H1 (cell line): Measurements from ENCODE around the gene PDE6B. TPM values are rescaled to one million over a fixed set of nuclear protein-coding genes. Genes with fewer than 3 reads are reported as not detected.

ENCODE experiments used
- CTCF ChIA-PET: fragments of 300-600 bp; sonication (Branson Sonifier 250); formaldehyde crosslinking; loops from one replicate; lab custom pipeline; 2021; ENCODE audit not compliant: partially characterized antibody; lab: Charles Lee
- POLR2A ChIA-PET: fragments of 300-600 bp; sonication (Branson Sonifier 250); formaldehyde crosslinking; loops from one replicate; lab custom pipeline; 2021; ENCODE audit warnings: inconsistent platforms; ENCODE audit not compliant: partially characterized antibody; lab: Charles Lee
- DNase-seq, 2 experiments: peaks; one replicate each; pipeline versions ENCODE4 v3.0.0 to v3.0.0-alpha.2; 2010 to 2022; ENCODE audit warnings: low spot score in 2 of 2, low read depth in 1 of 2, mixed read lengths in 1 of 2
- FAIRE-seq: peaks from 2 replicates; lab custom pipeline; 2011; peaks lifted over from hg19 to GRCh38; lab: Jason Lieb, UNC
- H2AFZ ChIP-seq: 2 replicates; pipeline ENCODE4 v1.8.1; 2012; ENCODE audit warnings: low read length, inconsistent platforms
- H2AK5ac ChIP-seq: 2 replicates; pipeline ENCODE4 v1.6.1; 2013; ENCODE audit warnings: low read depth, low read length
- H2BK120ac ChIP-seq: replicated peaks from 2 replicates; pipeline ENCODE3; 2013; ENCODE audit warnings: low read depth, low read length, inconsistent platforms
- H2BK12ac ChIP-seq: 2 replicates; pipeline ENCODE4 v1.6.1; 2013; ENCODE audit warnings: low read depth, low read length
- H2BK15ac ChIP-seq: 2 replicates; pipeline ENCODE4 v1.6.1; 2013; ENCODE audit warnings: low read length
- H2BK20ac ChIP-seq: 2 replicates; pipeline ENCODE4 v1.6.1; 2013; ENCODE audit warnings: low read length
- H2BK5ac ChIP-seq: 2 replicates; pipeline ENCODE4 v1.6.1; 2013; ENCODE audit warnings: low read depth, low read length
- H3K14ac ChIP-seq: 2 replicates; pipeline ENCODE4 v1.6.1; 2013; ENCODE audit warnings: inconsistent platforms; ENCODE audit not compliant: insufficient read length
- H3K18ac ChIP-seq: 2 replicates; pipeline ENCODE4 v1.6.1; 2013; ENCODE audit warnings: low read length; ENCODE audit errors: extremely low read depth
- H3K23ac ChIP-seq: 2 replicates; pipeline ENCODE4 v1.6.1; 2013; ENCODE audit warnings: inconsistent platforms; ENCODE audit not compliant: insufficient read length
- H3K23me2 ChIP-seq: 2 replicates; pipeline ENCODE4 v1.6.1; 2013; ENCODE audit warnings: low read depth, low read length
- H3K27ac ChIP-seq: 2 replicates; pipeline ENCODE4 v1.6.1; 2011; ENCODE audit warnings: low read depth, low read length, inconsistent platforms
- H3K27me3 ChIP-seq, 4 experiments: replicated peaks in 1 of 4; 1 replicate in 1 of 4; 2 replicates in 3 of 4; pipeline versions ENCODE4 v1.6.1 to v1.8.1; 2011 to 2013; ENCODE audit warnings: low read length in 3 of 4, mild to moderate bottlenecking in 3 of 4, inconsistent platforms in 2 of 4, mixed read lengths in 2 of 4, moderate library complexity in 1 of 4; ENCODE audit not compliant: control insufficient read depth in 3 of 4, insufficient read depth in 3 of 4; ENCODE audit errors: extremely low read depth in 1 of 4
- H3K36me3 ChIP-seq, 4 experiments: 2 replicates each; pipeline versions ENCODE4 v1.6.1 to v1.8.1; 2011 to 2013; ENCODE audit warnings: mild to moderate bottlenecking in 4 of 4, low read length in 3 of 4, moderate library complexity in 2 of 4, control low read depth in 1 of 4, inconsistent platforms in 1 of 4; ENCODE audit not compliant: insufficient read depth in 4 of 4, control insufficient read depth in 2 of 4
- H3K4ac ChIP-seq: replicated peaks from 2 replicates; pipeline ENCODE3; 2013; ENCODE audit warnings: low read length, low read depth, mixed read lengths, inconsistent platforms; ENCODE audit not compliant: insufficient read length
- H3K4me1 ChIP-seq, 4 experiments: replicated peaks in 1 of 4; 1 replicate in 1 of 4; 2 replicates in 3 of 4; pipeline versions ENCODE4 v1.6.1 to v1.8.1; 2011 to 2013; ENCODE audit warnings: low read length in 3 of 4, inconsistent platforms in 2 of 4, mixed read lengths in 1 of 4; ENCODE audit not compliant: insufficient read depth in 4 of 4, control insufficient read depth in 3 of 4
- H3K4me2 ChIP-seq, 2 experiments: 2 replicates each; pipeline versions ENCODE4 v1.6.1 to v1.8.1; 2011 to 2013; ENCODE audit warnings: low read depth in 2 of 2, low read length in 2 of 2, control low read depth in 1 of 2, inconsistent platforms in 1 of 2, mild to moderate bottlenecking in 1 of 2; ENCODE audit not compliant: insufficient read depth in 1 of 2
- H3K4me3 ChIP-seq, 4 experiments: fragments of 200-600, 300-600 bp in 1 of 4; sonication (generic), shearing (Covaris generic), sonication (Bioruptor Twin) in 1 of 4; 2 replicates each; pipeline versions ENCODE4 v1.5.1 to v1.8.1; 2011 to 2016; ENCODE audit warnings: low read length in 4 of 4, low read depth in 3 of 4, control low read depth in 2 of 4, inconsistent platforms in 2 of 4, mild to moderate bottlenecking in 2 of 4, mixed read lengths in 1 of 4, moderate library complexity in 1 of 4; ENCODE audit not compliant: insufficient read depth in 2 of 4; ENCODE audit errors: extremely low read depth in 1 of 4
- H3K56ac ChIP-seq: replicated peaks from 2 replicates; pipeline ENCODE3; 2013; ENCODE audit warnings: low read depth, mild to moderate bottlenecking, mixed read lengths, low read length, inconsistent platforms; ENCODE audit not compliant: insufficient read length
- H3K79me1 ChIP-seq: 2 replicates; pipeline ENCODE4 v1.6.1; 2013; ENCODE audit warnings: low read depth, low read length, control low read depth
- H3K79me2 ChIP-seq, 2 experiments: 2 replicates each; pipeline versions ENCODE4 v1.6.1 to v1.8.1; 2012 to 2013; ENCODE audit warnings: low read length in 2 of 2, mild to moderate bottlenecking in 2 of 2, inconsistent platforms in 1 of 2; ENCODE audit not compliant: insufficient read depth in 2 of 2, control insufficient read depth in 1 of 2
- H3K9ac ChIP-seq, 4 experiments: replicated peaks in 1 of 4; 1 replicate in 1 of 4; 2 replicates in 3 of 4; pipeline versions ENCODE4 v1.6.1 to v1.8.1; 2011 to 2013; ENCODE audit warnings: low read depth in 3 of 4, low read length in 3 of 4, control low read depth in 2 of 4, mild to moderate bottlenecking in 2 of 4, moderate library complexity in 2 of 4, inconsistent platforms in 1 of 4; ENCODE audit errors: extremely low read depth in 1 of 4
- H3K9me3 ChIP-seq, 2 experiments: 2 replicates each; pipeline versions ENCODE4 v1.6.1 to v1.8.1; 2012 to 2013; ENCODE audit warnings: mild to moderate bottlenecking in 2 of 2, moderate library complexity in 2 of 2, control low read depth in 1 of 2, inconsistent platforms in 1 of 2, low read depth in 1 of 2, low read length in 1 of 2, mixed read lengths in 1 of 2; ENCODE audit not compliant: insufficient read depth in 2 of 2
- H4K20me1 ChIP-seq, 2 experiments: replicated peaks in 1 of 2; 2 replicates each; pipeline versions ENCODE3 to v1.8.1; 2011 to 2013; ENCODE audit warnings: inconsistent platforms in 2 of 2, low read length in 2 of 2, mild to moderate bottlenecking in 1 of 2; ENCODE audit not compliant: insufficient read depth in 2 of 2, control insufficient read depth in 1 of 2
- H4K5ac ChIP-seq: 2 replicates; pipeline ENCODE4 v1.6.1; 2013; ENCODE audit warnings: low read length, low read depth, mixed read lengths, inconsistent platforms; ENCODE audit not compliant: insufficient read length
- H4K8ac ChIP-seq: 2 replicates; pipeline ENCODE4 v1.8.0; 2013; ENCODE audit warnings: mild to moderate bottlenecking, moderate library complexity, low read length, inconsistent platforms; ENCODE audit not compliant: insufficient read depth; ENCODE audit errors: extremely low read depth
- H4K91ac ChIP-seq: replicated peaks from 2 replicates; pipeline ENCODE3; 2013; ENCODE audit warnings: low read length, mixed read lengths, inconsistent platforms; ENCODE audit not compliant: insufficient read length
- BACH1 ChIP-seq: IDR thresholded peaks from 2 replicates; pipeline ENCODE4 v1.6.1; 2012; ENCODE audit warnings: low read length, improper control_type of control experiment
- EGR1 ChIP-seq: IDR thresholded peaks from 2 replicates; pipeline ENCODE4 v1.6.1; 2011; ENCODE audit warnings: low read depth, low read length, borderline replicate concordance
- FOSL1 ChIP-seq: IDR thresholded peaks from 2 replicates; pipeline ENCODE4 v1.6.1; 2011; ENCODE audit warnings: mild to moderate bottlenecking, low read depth, low read length, moderate library complexity; ENCODE audit not compliant: insufficient read depth
- SIN3A ChIP-seq, 2 experiments: IDR thresholded peaks in 1 of 2; conservative IDR thresholded peaks in 1 of 2; 2 replicates each; pipeline ENCODE4 v1.6.1; 2011 to 2012; ENCODE audit warnings: low read length in 2 of 2, improper control_type of control experiment in 1 of 2, low read depth in 1 of 2, mild to moderate bottlenecking in 1 of 2
- WGBS, 2 experiments: shearing (Covaris generic) in 1 of 2; methylation state at CpG; one replicate each; pipeline versions ENCODE4 v1.1.6 to v1.1.7; 2013 to 2015; ENCODE audit warnings: low lambda C conversion rate in 2 of 2, mixed read lengths in 2 of 2, inconsistent platforms in 1 of 2, low coverage in 1 of 2, missing lambda C conversion rate in 1 of 2; ENCODE audit not compliant: insufficient replicate concordance in 2 of 2, insufficient coverage in 1 of 2, insufficient read length in 1 of 2; ENCODE audit errors: extremely low coverage in 1 of 2, missing lambda C conversion rate in 1 of 2; 5-methylcytosine and 5-hydroxymethylcytosine counted together
- polyA plus RNA-seq, 7 experiments: library from polyadenylated mRNA; depleted of rRNA in 3 of 7; stranded (reverse) in 5 of 7; unstranded in 2 of 7; fragments of >200 nt in 5 of 7; fragments of 200-250 nt in 2 of 7; gene quantifications; 1 replicate in 5 of 7; 2 replicates in 1 of 7; 4 replicates in 1 of 7; pipeline versions ENCODE4 v1.2.1 to v1.2.3, GENCODE V29; 2011 to 2013; ENCODE audit warnings: missing spikeins in 2 of 7, mixed read lengths in 2 of 7
- total RNA-seq: library from RNA; stranded (reverse); fragmentation: NEBNext Ultra II Directional; extraction: Animal tissue kit (Norgen Biotek cat#: 25700); gene quantifications from 2 replicates; pipeline ENCODE4 v1.2.1, GENCODE V29; 2021

PDE6B gene
- total and polyA plus RNA-seq, 2 of the 8 experiments (the other 6 are each of a cell fraction or from before 2014, with no cell fraction given) = 4.1 to 8.4 TPM

GRCh38 chr4:712916-713632, 87.7 kb downstream of the PDE6B start:
- CTCF ChIA-PET = interaction anchor here (0.8 to 1.7 kb wide), 3 partner anchors 12 to 28 kb away, joined by 3 to 5 read pairs (median 4); no protein-coding TSS in a partner anchor
- H2AFZ ChIP-seq = no peak overlapping the region
- H4K5ac ChIP-seq = no peak overlapping the region
- H3K4ac ChIP-seq = no peak overlapping the region
- no peak overlapping the region for H3K9ac ChIP-seq
- no peaks in the 10 kb centered on the region for H3K4me1 ChIP-seq
- H3K27ac ChIP-seq = no peak overlapping the region
- H3K79me2 ChIP-seq = peaks cover 14 to 86% of the 10 kb centered on the region in 2 experiments
- no peak overlapping the region for H3K56ac ChIP-seq
- no peak overlapping the region for H2AK5ac ChIP-seq
- peaks cover 21 to 44% of the 10 kb centered on the region in 2 experiments for H4K20me1 ChIP-seq
- no peaks in the 10 kb centered on the region for H3K27me3 ChIP-seq
- peaks cover 0 to 6% (median 0%) of the 10 kb centered on the region in 4 experiments; a peak in 2 of 8 replicates for H3K36me3 ChIP-seq
- no peak overlapping the region for H2BK12ac ChIP-seq
- H2BK20ac ChIP-seq = no peak overlapping the region
- H2BK120ac ChIP-seq = no peak overlapping the region
- no peak overlapping the region for H3K18ac ChIP-seq
- no peak overlapping the region; the same call in 1 of the 2 replicates for H4K8ac ChIP-seq
- POLR2A ChIA-PET = interaction anchor here (1.2 kb wide), 1 partner anchor 11 kb away, joined by 5 read pairs; no protein-coding TSS in a partner anchor
- no peak overlapping the region for H3K4me2 ChIP-seq
- H3K4me3 ChIP-seq = no peak overlapping the region
- peaks cover 25% of the 10 kb centered on the region for H3K79me1 ChIP-seq
- FAIRE-seq = no peak
- no peak for DNase-seq
- no peaks in the 10 kb centered on the region for H3K9me3 ChIP-seq
- no peak overlapping the region for H3K14ac ChIP-seq
- 85% methylated on average over 9 of the region's 9 CpGs; no CpG with 5 or more reads in 1 of the 2 experiments for WGBS, 2 experiments
- no peak overlapping the region for H4K91ac ChIP-seq
- TF ChIP-seq FOSL1 (no peak), SIN3A (conservative IDR thresholded peaks at IDR 0.05 in 1 of 2, IDR thresholded peaks at IDR 0.05 in 1 of 2; ENCODE audit: low read depth in 1 of 2, low read length in 2 of 2) (no peak), BACH1 (no peak), EGR1 (no peak)
- H3K23ac ChIP-seq = no peak overlapping the region
- H2BK15ac ChIP-seq = no peak overlapping the region
- H2BK5ac ChIP-seq = no peak overlapping the region; the same call in 1 of the 2 replicates
- H3K23me2 ChIP-seq = peaks cover 2% of the 10 kb centered on the region; the same call in 1 of the 2 replicates
